SK-N-SH (cell line): ENCODE results near the gene CD36. TPM values are rescaled to one million over a fixed set of nuclear protein-coding genes. Genes with fewer than 3 reads are reported as not detected.

Experiments used
- CTCF ChIA-PET: fragments of 300-600, 350-600 bp; formaldehyde crosslinking; extraction: SDS; loops from one replicate; lab custom pipeline; 2021; lab: Yijun Ruan, JAX
- POLR2A ChIA-PET: fragments of 350-600 bp; sonication (Branson Sonifier 250); formaldehyde crosslinking; extraction: SDS; loops from one replicate; lab custom pipeline; 2020; ENCODE audit warnings: antibody characterized with exemption, inconsistent platforms; lab: Yijun Ruan, JAX
- DNase-seq: peaks from one replicate; pipeline ENCODE4 v3.0.0; 2012
- H2AFZ ChIP-seq: fragments of 200-600 bp; sonication (generic); 2 replicates; pipeline ENCODE4 v1.8.1; 2016; ENCODE audit warnings: antibody characterized with exemption, mild to moderate bottlenecking, low read depth
- H3F3A ChIP-seq: fragments of 200-600 bp; sonication (generic); replicated peaks from 2 replicates; pipeline ENCODE3; 2016; ENCODE audit warnings: antibody characterized with exemption, mild to moderate bottlenecking; ENCODE audit not compliant: insufficient read depth
- H3K27ac ChIP-seq, 2 experiments: fragments of 200-500 bp in 1 of 2; fragments of 200-600 bp in 1 of 2; sonication (Bioruptor generic) in 1 of 2; sonication (generic), shearing (Covaris generic) in 1 of 2; 2 replicates each; pipeline versions ENCODE4 v1.5.1 to v1.6.1; 2014 to 2016; ENCODE audit warnings: low read depth in 2 of 2, inconsistent platforms in 1 of 2, low read length in 1 of 2, mild to moderate bottlenecking in 1 of 2, mixed read lengths in 1 of 2
- H3K27me3 ChIP-seq: fragments of 200-600 bp; sonication (generic), shearing (Covaris generic); 2 replicates; pipeline ENCODE4 v1.6.1; 2016; ENCODE audit warnings: mixed run types; ENCODE audit not compliant: insufficient read depth
- H3K36me3 ChIP-seq, 2 experiments: fragments of 200-500 bp in 1 of 2; fragments of 200-600 bp in 1 of 2; sonication (Bioruptor generic) in 1 of 2; sonication (generic) in 1 of 2; replicated peaks in 1 of 2; 2 replicates each; pipeline versions ENCODE3 to v1.5.1; 2014 to 2016; ENCODE audit warnings: low read length in 1 of 2, mild to moderate bottlenecking in 1 of 2; ENCODE audit not compliant: insufficient read depth in 2 of 2, control insufficient read depth in 1 of 2
- H3K4me1 ChIP-seq, 2 experiments: fragments of 200-500 bp in 1 of 2; fragments of 200-600 bp in 1 of 2; sonication (Bioruptor generic) in 1 of 2; sonication (generic), shearing (Covaris generic) in 1 of 2; 2 replicates each; pipeline versions ENCODE4 v1.5.1 to v1.6.1; 2014 to 2016; ENCODE audit warnings: low read depth in 1 of 2, low read length in 1 of 2, mixed run types in 1 of 2; ENCODE audit not compliant: insufficient read depth in 2 of 2, control insufficient read depth in 1 of 2
- H3K4me2 ChIP-seq: fragments of 200-600 bp; sonication (generic), shearing (Covaris generic); 2 replicates; pipeline ENCODE4 v1.6.1; 2017; ENCODE audit warnings: mixed run types
- H3K4me3 ChIP-seq, 2 experiments: fragments of 200-500 bp in 1 of 2; fragments of 200-600 bp in 1 of 2; sonication (Bioruptor generic) in 1 of 2; sonication (generic), shearing (Covaris generic) in 1 of 2; 2 replicates each; pipeline versions ENCODE4 v1.5.1 to v1.8.1; 2014 to 2016; ENCODE audit warnings: low read depth in 2 of 2, inconsistent platforms in 1 of 2, low read length in 1 of 2, mild to moderate bottlenecking in 1 of 2, mixed read lengths in 1 of 2, moderate library complexity in 1 of 2
- H3K79me2 ChIP-seq: fragments of 200-600 bp; sonication (generic); 2 replicates; pipeline ENCODE4 v1.8.1; 2017; ENCODE audit warnings: mild to moderate bottlenecking; ENCODE audit not compliant: insufficient read depth
- H3K9ac ChIP-seq: fragments of 200-600 bp; sonication (generic); 2 replicates; pipeline ENCODE4 v1.6.1; 2017; ENCODE audit warnings: mixed run types
- H3K9me2 ChIP-seq: fragments of 200-600 bp; sonication (generic); 2 replicates; pipeline ENCODE4 v1.6.1; 2017; ENCODE audit warnings: mixed run types
- H3K9me3 ChIP-seq: fragments of 200-600 bp; sonication (generic); 2 replicates; pipeline ENCODE4 v1.6.1; 2017; ENCODE audit warnings: mixed run types, mild to moderate bottlenecking, moderate library complexity
- H4K20me1 ChIP-seq: fragments of 200-600 bp; sonication (generic); 2 replicates; pipeline ENCODE4 v1.6.1; 2017; ENCODE audit warnings: mild to moderate bottlenecking, mixed run types; ENCODE audit not compliant: insufficient read depth
- EP300 ChIP-seq, 2 experiments: IDR thresholded peaks; 2 replicates each; pipeline versions ENCODE4 v1.4.0 to v1.6.1; 2012; ENCODE audit warnings: borderline replicate concordance in 1 of 2, low read depth in 1 of 2, low read length in 1 of 2
- JUND ChIP-seq: IDR thresholded peaks from 2 replicates; pipeline ENCODE4 v1.4.0; 2012
- MXI1 ChIP-seq: IDR thresholded peaks from 2 replicates; pipeline ENCODE4 v1.6.1; 2012; ENCODE audit warnings: mild to moderate bottlenecking, low read depth, low read length, improper control_type of control experiment
- NFIC ChIP-seq: IDR thresholded peaks from 2 replicates; pipeline ENCODE4 v1.4.0; 2012; ENCODE audit warnings: borderline replicate concordance
- REST ChIP-seq: IDR thresholded peaks from 2 replicates; pipeline ENCODE4 v1.6.1; 2012; ENCODE audit warnings: mild to moderate bottlenecking, low read depth, low read length, moderate library complexity
- SIN3A ChIP-seq: IDR thresholded peaks from 2 replicates; pipeline ENCODE4 v1.6.1; 2012; ENCODE audit warnings: low read depth, mild to moderate bottlenecking, low read length, moderate library complexity, borderline replicate concordance
- ZBTB33 ChIP-seq: IDR thresholded peaks from 2 replicates; pipeline ENCODE4 v1.4.0; 2012; ENCODE audit warnings: low read depth, borderline replicate concordance
- WGBS: methylation state at CpG from one replicate; pipeline ENCODE4 v1.1.6; 2017; ENCODE audit warnings: low lambda C conversion rate; 5-methylcytosine and 5-hydroxymethylcytosine counted together
- polyA plus RNA-seq, 3 experiments: library from polyadenylated mRNA; depleted of rRNA; stranded (reverse); fragments of >200 nt; gene quantifications; 2 replicates each; pipeline ENCODE4 v1.2.3, GENCODE V29; 2012
- TF ChIP-seq, protein P1 (sequence below): fragments of 200-600 bp; sonication (generic); IDR thresholded peaks from 2 replicates; pipeline ENCODE4 v1.6.1; 2017; ENCODE audit warnings: antibody characterized with exemption, mild to moderate bottlenecking, moderate library complexity
- TF ChIP-seq, protein P2 (sequence below): IDR thresholded peaks from 2 replicates; pipeline ENCODE4 v1.4.0; 2012; ENCODE audit warnings: low read depth

The CD36 gene
- polyA plus RNA-seq, 1 of the 3 experiments (the other 2 are of a cell fraction): 0.10 TPM

GRCh38 chr7:80661729-80662128, 23.3 kb downstream of the CD36 start:
- H3F3A ChIP-seq: no peaks in the 10 kb centered on the region
- H3K4me2 ChIP-seq: no peak overlapping the region
- H3K4me3 ChIP-seq: no peak overlapping the region
- no peak overlapping the region for H2AFZ ChIP-seq
- no peaks in the 10 kb centered on the region for H3K79me2 ChIP-seq
- no peaks in the 10 kb centered on the region for H3K27me3 ChIP-seq
- H3K36me3 ChIP-seq: no peaks in the 10 kb centered on the region
- WGBS: 94% methylated on average over 7 of the region's 7 CpGs
- no peak for TF ChIP-seq REST
- TF ChIP-seq ZBTB33: no peak
- no peak for TF ChIP-seq MXI1
- no peak for TF ChIP-seq EP300 (IDR thresholded peaks at IDR 0.05; ENCODE audit: borderline replicate concordance in 1 of 2, low read depth in 1 of 2, low read length in 1 of 2)
- no peak for TF ChIP-seq SIN3A
- TF ChIP-seq NFIC: no peak
- TF ChIP-seq, protein P1, sequence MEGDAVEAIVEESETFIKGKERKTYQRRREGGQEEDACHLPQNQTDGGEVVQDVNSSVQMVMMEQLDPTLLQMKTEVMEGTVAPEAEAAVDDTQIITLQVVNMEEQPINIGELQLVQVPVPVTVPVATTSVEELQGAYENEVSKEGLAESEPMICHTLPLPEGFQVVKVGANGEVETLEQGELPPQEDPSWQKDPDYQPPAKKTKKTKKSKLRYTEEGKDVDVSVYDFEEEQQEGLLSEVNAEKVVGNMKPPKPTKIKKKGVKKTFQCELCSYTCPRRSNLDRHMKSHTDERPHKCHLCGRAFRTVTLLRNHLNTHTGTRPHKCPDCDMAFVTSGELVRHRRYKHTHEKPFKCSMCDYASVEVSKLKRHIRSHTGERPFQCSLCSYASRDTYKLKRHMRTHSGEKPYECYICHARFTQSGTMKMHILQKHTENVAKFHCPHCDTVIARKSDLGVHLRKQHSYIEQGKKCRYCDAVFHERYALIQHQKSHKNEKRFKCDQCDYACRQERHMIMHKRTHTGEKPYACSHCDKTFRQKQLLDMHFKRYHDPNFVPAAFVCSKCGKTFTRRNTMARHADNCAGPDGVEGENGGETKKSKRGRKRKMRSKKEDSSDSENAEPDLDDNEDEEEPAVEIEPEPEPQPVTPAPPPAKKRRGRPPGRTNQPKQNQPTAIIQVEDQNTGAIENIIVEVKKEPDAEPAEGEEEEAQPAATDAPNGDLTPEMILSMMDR: peak; percentile 42
- no peak for TF ChIP-seq JUND
- TF ChIP-seq, protein P2, sequence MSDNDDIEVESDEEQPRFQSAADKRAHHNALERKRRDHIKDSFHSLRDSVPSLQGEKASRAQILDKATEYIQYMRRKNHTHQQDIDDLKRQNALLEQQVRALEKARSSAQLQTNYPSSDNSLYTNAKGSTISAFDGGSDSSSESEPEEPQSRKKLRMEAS: no peak
- H3K9me3 ChIP-seq: no peaks in the 10 kb centered on the region
- no peak for DNase-seq
- CTCF ChIA-PET: interaction anchor here (0.6 to 5.1 kb wide), 8 partner anchors 10 to 602 kb away, joined by 3 to 32 read pairs (median 6); no protein-coding TSS in a partner anchor
- no peak overlapping the region for H3K9ac ChIP-seq
- no peaks in the 10 kb centered on the region for H3K9me2 ChIP-seq
- no peaks in the 10 kb centered on the region for H4K20me1 ChIP-seq
- POLR2A ChIA-PET: no interaction called here
- no peak overlapping the region for H3K27ac ChIP-seq
- peaks cover 0 to 4% of the 10 kb centered on the region in 2 experiments; a peak in 1 of 4 replicates for H3K4me1 ChIP-seq
